DND-41 (cell line): Measurements from ENCODE around the gene FSTL1.

Experiments
- ATAC-seq: fragments of 200-7000 bp; cut with Tn5 transposase; 3 replicates; pipeline ENCODE4 v1.9.1; 2021; ENCODE audit warnings: low read depth; ENCODE audit not compliant: insufficient read depth
- DNase-seq: peaks from one replicate; pipeline ENCODE4 v3.0.0-alpha.2; 2020
- H2AFZ ChIP-seq: 2 replicates; pipeline ENCODE4 v1.6.0; 2012; ENCODE audit warnings: low read depth, low read length
- H3K27ac ChIP-seq: 2 replicates; pipeline ENCODE4 v1.5.1; 2012; ENCODE audit warnings: low read length, inconsistent platforms
- H3K27me3 ChIP-seq: fragments of 200-600 bp; sonication (generic); 2 replicates; pipeline ENCODE4 v1.6.0; 2012; ENCODE audit warnings: low read length, mild to moderate bottlenecking, inconsistent platforms; ENCODE audit not compliant: insufficient read depth, poor library complexity
- H3K36me3 ChIP-seq: 2 replicates; pipeline ENCODE4 v1.5.1; 2012; ENCODE audit warnings: low read length, inconsistent platforms; ENCODE audit not compliant: insufficient read depth
- H3K4me1 ChIP-seq: 2 replicates; pipeline ENCODE4 v1.5.1; 2012; ENCODE audit warnings: mild to moderate bottlenecking, low read length; ENCODE audit not compliant: insufficient read depth
- H3K4me2 ChIP-seq: 2 replicates; pipeline ENCODE4 v1.6.0; 2012; ENCODE audit warnings: mild to moderate bottlenecking, moderate library complexity, low read length, inconsistent platforms; ENCODE audit not compliant: insufficient read depth
- H3K4me3 ChIP-seq, 2 experiments: fragments of 200-600 bp in 1 of 2; shearing (Covaris generic) in 1 of 2; 2 replicates each; pipeline ENCODE4 v1.5.1; 2012 to 2016; ENCODE audit warnings: inconsistent platforms in 2 of 2, low read length in 2 of 2, mild to moderate bottlenecking in 2 of 2, low read depth in 1 of 2, moderate library complexity in 1 of 2
- H3K79me2 ChIP-seq: 2 replicates; pipeline ENCODE4 v1.6.0; 2012; ENCODE audit warnings: low read length, inconsistent platforms; ENCODE audit not compliant: insufficient read depth
- H3K9ac ChIP-seq: 2 replicates; pipeline ENCODE4 v1.6.0; 2012; ENCODE audit warnings: low read depth, mild to moderate bottlenecking, inconsistent platforms, low read length, moderate library complexity
- H3K9me3 ChIP-seq: 2 replicates; pipeline ENCODE4 v1.5.1; 2012; ENCODE audit warnings: low read length, moderate library complexity, mild to moderate bottlenecking, inconsistent platforms; ENCODE audit not compliant: insufficient read depth, severe bottlenecking
- H4K20me1 ChIP-seq: 2 replicates; pipeline ENCODE4 v1.6.0; 2012; ENCODE audit warnings: low read length; ENCODE audit not compliant: insufficient read depth
- CTCF ChIP-seq: IDR thresholded peaks from 2 replicates; pipeline ENCODE4 v1.5.1; 2012; ENCODE audit warnings: borderline replicate concordance, low read length, moderate library complexity, mild to moderate bottlenecking; ENCODE audit not compliant: poor library complexity, severe bottlenecking; ENCODE audit errors: extremely low read depth
- EZH2 ChIP-seq: IDR thresholded peaks from 3 replicates; pipeline ENCODE4 v1.6.1; 2012; ENCODE audit warnings: borderline replicate concordance, low read depth, mild to moderate bottlenecking, moderate library complexity, low read length, inconsistent platforms; ENCODE audit not compliant: severe bottlenecking

FSTL1 gene

GRCh38 chr3:120460862-120461261 lies 10.1 kb upstream of the FSTL1 start:
- Histone ChIP-seq H3K4me1 (0 out of 2 replicates have a peak, but pooled peaks cover 3% of the 10 kb centered on the region), H2AFZ (no peak overlapping the region), H3K27ac (no peak overlapping the region), H3K4me3 (no peak overlapping the region), H3K79me2 (no peaks in the 10 kb centered on the region), H3K9me3 (no peaks in the 10 kb centered on the region), H4K20me1 (no peaks in the 10 kb centered on the region), H3K4me2 (no peak overlapping the region), H3K27me3 (no peaks in the 10 kb centered on the region), H3K36me3 (no peaks in the 10 kb centered on the region), H3K9ac (no peak overlapping the region)
- ATAC-seq (no peak), DNase-seq (no peak)
- TF ChIP-seq EZH2 (no peak), CTCF (no peak)

GRCh38 chr3:120460181-120460790 lies 9.5 kb upstream of the FSTL1 start:
- Histone ChIP-seq H2AFZ (no peak overlapping the region), H3K27ac (no peak overlapping the region), H3K9ac (no peak overlapping the region), H4K20me1 (no peaks in the 10 kb centered on the region), H3K4me1 (0 out of 2 replicates have a peak, but pooled peaks cover 3% of the 10 kb centered on the region), H3K27me3 (no peaks in the 10 kb centered on the region), H3K4me2 (no peak overlapping the region), H3K36me3 (no peaks in the 10 kb centered on the region), H3K79me2 (no peaks in the 10 kb centered on the region), H3K9me3 (no peaks in the 10 kb centered on the region), H3K4me3 (no peak overlapping the region)
- DNase-seq, result no peak
- ATAC-seq, result no peak
- no peak for TF ChIP-seq EZH2
- no peak for TF ChIP-seq CTCF

GRCh38 chr3:120459196-120459595 lies 8.4 kb upstream of the FSTL1 start:
- no peaks in the 10 kb centered on the region for H3K27me3 ChIP-seq
- H3K4me1 ChIP-seq, result 0 out of 2 replicates have a peak, but pooled peaks cover 3% of the 10 kb centered on the region
- TF ChIP-seq EZH2 (no peak), CTCF (no peak)
- no peak overlapping the region for H3K4me3 ChIP-seq
- H2AFZ ChIP-seq, result no peak overlapping the region
- H3K36me3 ChIP-seq, result no peaks in the 10 kb centered on the region
- H3K4me2 ChIP-seq, result no peak overlapping the region
- ATAC-seq (no peak), DNase-seq (no peak)
- no peaks in the 10 kb centered on the region for H4K20me1 ChIP-seq
- H3K79me2 ChIP-seq, result no peaks in the 10 kb centered on the region
- no peak overlapping the region for H3K9ac ChIP-seq
- no peak overlapping the region for H3K27ac ChIP-seq
- no peaks in the 10 kb centered on the region for H3K9me3 ChIP-seq

- H3K9me3 ChIP-seq, result no peaks in the 10 kb centered on the region
- no peaks in the 10 kb centered on the region for H4K20me1 ChIP-seq
- H3K27ac ChIP-seq, result no peak overlapping the region
- no peak overlapping the region for H3K4me2 ChIP-seq
- no peak overlapping the region for H3K9ac ChIP-seq
- H3K79me2 ChIP-seq, result no peaks in the 10 kb centered on the region
- no peak for TF ChIP-seq CTCF
- DNase-seq, result no peak
- no peak for ATAC-seq
- no peaks in the 10 kb centered on the region for H3K36me3 ChIP-seq
- H3K4me3 ChIP-seq, result no peak overlapping the region
- H2AFZ ChIP-seq, result no peak overlapping the region
- H3K27me3 ChIP-seq, result peaks cover under 1% of the 10 kb centered on the region
- H3K4me1 ChIP-seq, result 0 out of 2 replicates have a peak, but pooled peaks cover 3% of the 10 kb centered on the region
Observed at GRCh38 chr3:120457827-120458226, 7.0 kb upstream of the FSTL1 start.
